ENCODE measurements around the gene TNFAIP8L1.
A peak's percentile ranks its signal among the peaks of the same experiment; 100 is the strongest.

Gene TNFAIP8L1

GRCh38 chr19:4682417-4683200 is 43.3 kb downstream of the TNFAIP8L1 start:
- no peak for DNase-seq

GRCh38 chr19:4684312-4685095 is 45.2 kb downstream of the TNFAIP8L1 start:
- DNase-seq: no peak

- no peak for DNase-seq
Measured at GRCh38 chr19:4686700-4687099, 47.4 kb downstream of the TNFAIP8L1 start.

- DNase-seq: no peak
Measured at GRCh38 chr19:4687396-4687795, 48.1 kb downstream of the TNFAIP8L1 start.

GRCh38 chr19:4688587-4688986 is 49.3 kb downstream of the TNFAIP8L1 start:
- no peak for DNase-seq

- no peak for DNase-seq
Measured at GRCh38 chr19:4689403-4689802, 50.1 kb downstream of the TNFAIP8L1 start.

GRCh38 chr19:4690361-4690760 is 51.0 kb downstream of the TNFAIP8L1 start:
- DNase-seq: no peak

- DNase-seq: no peak
Measured at GRCh38 chr19:4691373-4691772, 52.1 kb downstream of the TNFAIP8L1 start.

- peak; percentile 21 for DNase-seq
Measured at GRCh38 chr19:4692251-4693077, 53.1 kb downstream of the TNFAIP8L1 start.

- no peak for DNase-seq
Measured at GRCh38 chr19:4693078-4693350, 53.7 kb downstream of the TNFAIP8L1 start.

- DNase-seq: no peak
Measured at GRCh38 chr19:4693471-4694121, 54.3 kb downstream of the TNFAIP8L1 start.

GRCh38 chr19:4694211-4694987 is 55.1 kb downstream of the TNFAIP8L1 start:
- no peak for DNase-seq

GRCh38 chr19:4695224-4695731 is 56.0 kb downstream of the TNFAIP8L1 start:
- DNase-seq: no peak

GRCh38 chr19:4697304-4697703 is 58.0 kb downstream of the TNFAIP8L1 start:
- DNase-seq: no peak

- DNase-seq: no peak
Measured at GRCh38 chr19:4699826-4700692, 60.7 kb downstream of the TNFAIP8L1 start.

- DNase-seq: no peak
Measured at GRCh38 chr19:4700693-4700970, 61.3 kb downstream of the TNFAIP8L1 start.

- no peak for DNase-seq
Measured at GRCh38 chr19:4701557-4701956, 62.2 kb downstream of the TNFAIP8L1 start.

- no peak for DNase-seq
Measured at GRCh38 chr19:4702764-4703163, 63.4 kb downstream of the TNFAIP8L1 start.

- DNase-seq: no peak
Measured at GRCh38 chr19:4703671-4704316, 64.5 kb downstream of the TNFAIP8L1 start.

- no peak for DNase-seq
Measured at GRCh38 chr19:4704317-4704673, 65.0 kb downstream of the TNFAIP8L1 start.
